GM12878 (cell line): ENCODE results near the gene TPGS1. TPM values are rescaled to one million over a fixed set of nuclear protein-coding genes. Genes with fewer than 3 reads are reported as not detected.

Source experiments
- ATAC-seq: fragments of 200-7000 bp; cut with Tn5 transposase; 3 replicates; pipeline ENCODE4 v1.9.1; 2020; ENCODE audit warnings: mild to moderate bottlenecking, moderate library complexity
- BruUV-seq: library from RNA; stranded (reverse); fragments of 400-500 nt; replicated peaks from 2 replicates; lab custom pipeline; 2021; lab: Mats Ljungman, UMichigan
- CTCF ChIA-PET: fragments of 300-600 bp; sonication (Branson Sonifier 250); formaldehyde crosslinking; extraction: SDS; loops from one replicate; lab custom pipeline; 2021; ENCODE audit warnings: inconsistent platforms; lab: Yijun Ruan, JAX
- POLR2A ChIA-PET: fragments of 350-600 bp; formaldehyde crosslinking; extraction: SDS; loops from one replicate; lab custom pipeline; 2021; ENCODE audit warnings: inconsistent platforms; lab: Charles Lee
- RAD21 ChIA-PET: fragments of 300-600 bp; sonication (Branson Sonifier 250); formaldehyde crosslinking; loops from one replicate; lab custom pipeline; 2023; ENCODE audit warnings: antibody characterized with exemption; ENCODE audit not compliant: unreplicated experiment; lab: Charles Lee
- SMC1A ChIA-PET: fragments of 300-600 bp; sonication (Branson Sonifier 250); formaldehyde crosslinking; loops from one replicate; lab custom pipeline; 2023; ENCODE audit not compliant: unreplicated experiment, uncharacterized antibody; lab: Charles Lee
- DNase-seq: peaks from one replicate; pipeline ENCODE4 v3.0.0-alpha.2; 2011; ENCODE audit warnings: low read depth, low spot score
- FAIRE-seq: peaks from 3 replicates; lab custom pipeline; 2011; peaks lifted over from hg19 to GRCh38; lab: Jason Lieb, UNC
- H2AFZ ChIP-seq: 2 replicates; pipeline ENCODE4 v1.6.0; 2011; ENCODE audit warnings: low read depth, low read length, control low read depth; ENCODE audit not compliant: control insufficient read depth
- H3K27ac ChIP-seq: 2 replicates; pipeline ENCODE4 v1.5.1; 2011; ENCODE audit warnings: control low read depth; ENCODE audit not compliant: control insufficient read depth, insufficient read depth
- H3K27me3 ChIP-seq, 2 experiments: replicated peaks in 1 of 2; 2 replicates each; pipeline versions ENCODE4 v1.6.0 to v1.6.1; 2011; ENCODE audit warnings: low read length in 1 of 2; ENCODE audit not compliant: control insufficient read depth in 2 of 2, insufficient read depth in 2 of 2
- H3K36me3 ChIP-seq, 2 experiments: 2 replicates each; pipeline ENCODE4 v1.5.1; 2011; ENCODE audit warnings: low read length in 1 of 2; ENCODE audit not compliant: control insufficient read depth in 2 of 2, insufficient read depth in 2 of 2
- H3K4me1 ChIP-seq: 2 replicates; pipeline ENCODE4 v1.6.1; 2011; ENCODE audit warnings: mild to moderate bottlenecking, low read length, moderate library complexity, mixed read lengths; ENCODE audit not compliant: control insufficient read depth, insufficient read depth
- H3K4me2 ChIP-seq: 2 replicates; pipeline ENCODE4 v1.6.0; 2011; ENCODE audit warnings: control low read depth; ENCODE audit not compliant: control insufficient read depth, insufficient read depth
- H3K4me3 ChIP-seq: fragments of 200-600 bp; sonication (generic); 2 replicates; pipeline ENCODE4 v1.5.1; 2016
- H3K79me2 ChIP-seq: 2 replicates; pipeline ENCODE4 v1.6.0; 2011; ENCODE audit warnings: low read length; ENCODE audit not compliant: control insufficient read depth, insufficient read depth
- H3K9ac ChIP-seq: 2 replicates; pipeline ENCODE4 v1.8.0; 2011; ENCODE audit warnings: low read length, control low read depth, mixed read lengths; ENCODE audit not compliant: control insufficient read depth, insufficient read depth
- H3K9me3 ChIP-seq: replicated peaks from 3 replicates; pipeline ENCODE4 v1.5.1; 2011; ENCODE audit warnings: mild to moderate bottlenecking, low read length; ENCODE audit not compliant: control insufficient read depth, insufficient read depth
- H4K20me1 ChIP-seq: 2 replicates; pipeline ENCODE4 v1.6.0; 2011; ENCODE audit not compliant: control insufficient read depth, insufficient read depth
- HDGF ChIP-seq: fragments of 450-650 bp; IDR thresholded peaks from 2 replicates; pipeline ENCODE4 v1.6.1; 2016; ENCODE audit warnings: antibody characterized with exemption
- KAT2A ChIP-seq: conservative IDR thresholded peaks from 2 replicates; pipeline ENCODE4 v1.6.1; 2011; ENCODE audit warnings: low read depth, low read length; ENCODE audit not compliant: control insufficient read depth
- MAX ChIP-seq: IDR thresholded peaks from 2 replicates; pipeline ENCODE4 v1.6.1; 2012; ENCODE audit warnings: low read depth, low read length, improper control_type of control experiment
- MXI1 ChIP-seq: fragments of 150-350 bp; IDR thresholded peaks from 2 replicates; pipeline ENCODE4 v1.6.1; 2011; ENCODE audit warnings: low read depth, mild to moderate bottlenecking, inconsistent platforms, low read length, improper control_type of control experiment
- NKRF ChIP-seq: fragments of 450-650 bp; conservative IDR thresholded peaks from 2 replicates; pipeline ENCODE4 v1.6.1; 2017; ENCODE audit warnings: mild to moderate bottlenecking, moderate library complexity
- NR2C1 ChIP-seq: fragments of 450-650 bp; IDR thresholded peaks from 2 replicates; pipeline ENCODE4 v1.6.1; 2017; ENCODE audit warnings: antibody characterized with exemption, mild to moderate bottlenecking, moderate library complexity
- PAX8 ChIP-seq: fragments of 450-650 bp; IDR thresholded peaks from 2 replicates; pipeline ENCODE4 v1.6.1; 2017; ENCODE audit warnings: mild to moderate bottlenecking, moderate library complexity
- RAD21 ChIP-seq: IDR thresholded peaks from 2 replicates; pipeline ENCODE4 v1.6.1; 2011; ENCODE audit warnings: mild to moderate bottlenecking, low read depth, low read length, moderate library complexity; ENCODE audit not compliant: insufficient read depth
- SIN3A ChIP-seq: IDR thresholded peaks from 2 replicates; pipeline ENCODE4 v1.6.1; 2012; ENCODE audit warnings: low read depth, low read length, improper control_type of control experiment
- SMC3 ChIP-seq: IDR thresholded peaks from 2 replicates; pipeline ENCODE4 v1.6.1; 2011; ENCODE audit warnings: low read length, improper control_type of control experiment, borderline replicate concordance
- TCF3 ChIP-seq: IDR thresholded peaks from 2 replicates; pipeline ENCODE4 v1.6.1; 2012; ENCODE audit warnings: low read depth, mild to moderate bottlenecking, low read length, borderline replicate concordance; ENCODE audit not compliant: insufficient read depth
- YY1 ChIP-seq: IDR thresholded peaks from 2 replicates; pipeline ENCODE4 v1.6.1; 2011; ENCODE audit warnings: low read depth, mild to moderate bottlenecking, low read length
- WGBS: methylation state at CpG from one replicate; pipeline ENCODE4 v1.1.6; 2016; ENCODE audit warnings: low lambda C conversion rate; ENCODE audit not compliant: insufficient replicate concordance, insufficient coverage; ENCODE audit errors: missing lambda C conversion rate; 5-methylcytosine and 5-hydroxymethylcytosine counted together
- in situ Hi-C: fragments of 300-500 bp; cut with MboI; formaldehyde crosslinking; loops from 9 replicates; pipeline ENCODE4 v1.14.3; 2018; ENCODE audit warnings: mixed read lengths
- intact Hi-C: fragments of 100-400 bp; cut with micrococcal nuclease; formaldehyde crosslinking; loops from one replicate; pipeline ENCODE4 v1.14.2; 2022; ENCODE audit not compliant: unreplicated experiment
- polyA plus RNA-seq, 11 experiments: library from polyadenylated mRNA; depleted of rRNA in 4 of 11; unstranded in 6 of 11; stranded (reverse) in 5 of 11; fragments of >200 nt; fragmentation: Nextera tagmentation in 4 of 11; fragmentation: Illumina TruSeq in 1 of 11; extraction: Ambion mirVana in 4 of 11; extraction: Trizol in 1 of 11; gene quantifications; 1 replicate in 1 of 11; 2 replicates in 10 of 11; pipeline versions ENCODE4 v1.2.1 to v1.2.3, GENCODE V29; 2011 to 2016; ENCODE audit warnings: inconsistent platforms in 2 of 11, missing spikeins in 2 of 11, low read depth in 1 of 11
- total RNA-seq, 4 experiments: library from RNA; depleted of rRNA in 3 of 4; stranded (reverse); fragments of >200 nt in 3 of 4; fragmentation: Illumina TruSeq in 1 of 4; extraction: Trizol in 1 of 4; gene quantifications; 2 replicates each; pipeline versions ENCODE4 v1.2.1 to v1.2.3, GENCODE V29; 2013 to 2021
- TF ChIP-seq, protein P1 (sequence below): fragments of 450-650 bp; IDR thresholded peaks from 2 replicates; pipeline ENCODE4 v1.6.1; 2017; ENCODE audit warnings: low read depth, mild to moderate bottlenecking, moderate library complexity
- TF ChIP-seq, protein P2 (sequence below), 3 experiments: IDR thresholded peaks in 2 of 3; conservative IDR thresholded peaks in 1 of 3; 2 replicates each; pipeline ENCODE4 v1.5.1; 2011; ENCODE audit warnings: low read depth in 3 of 3, low read length in 3 of 3, mild to moderate bottlenecking in 3 of 3, control low read depth in 2 of 3, moderate library complexity in 2 of 3, inconsistent platforms in 1 of 3, mixed read lengths in 1 of 3; ENCODE audit not compliant: control insufficient read depth in 2 of 3, insufficient read depth in 1 of 3; ENCODE audit errors: extremely low read depth in 1 of 3

TPGS1 gene
- total and polyA plus RNA-seq, 10 of the 15 experiments (the other 5 are each of a cell fraction or from before 2014, with no cell fraction given): 0.24 to 24.7 (median 7.7) TPM; not detected in 2

GRCh38 chr19:532561-533363 lies 25.5 kb downstream of the TPGS1 start:
- FAIRE-seq: peak; percentile 44
- Histone ChIP-seq H3K36me3 (peaks cover 0 to 5% of the 10 kb centered on the region in 2 experiments; a peak in 3 of 4 replicates), H3K4me3 (peak overlapping the region; percentile 97), H2AFZ (peak overlapping the region; percentile 59), H3K4me1 (peaks cover 8% of the 10 kb centered on the region), H3K4me2 (peak overlapping the region; percentile 77), H3K27ac (peak overlapping the region; percentile 47), H4K20me1 (no peaks in the 10 kb centered on the region), H3K79me2 (peaks cover 27% of the 10 kb centered on the region), H3K9ac (peak overlapping the region; percentile 88), H3K27me3 (no peaks in the 10 kb centered on the region), H3K9me3 (no peaks in the 10 kb centered on the region; the same call in 2 of the 3 replicates)
- in situ Hi-C loops: no loop called here
- RAD21 ChIA-PET: interaction anchor here (2.1 to 2.4 kb wide), 3 partner anchors 22 to 42 kb away, joined by 7 to 17 read pairs (median 10); no protein-coding TSS in a partner anchor
- peak; percentile 57 for ATAC-seq
- POLR2A ChIA-PET: interaction anchor here (0.5 to 2.9 kb wide), 6 partner anchors 22 to 912 kb away, joined by 3 to 13 read pairs (median 3); no protein-coding TSS in a partner anchor
- no TSS peak for BruUV-seq
- DNase-seq: no peak
- 2% methylated on average over 43 of the region's 47 CpGs for WGBS
- CTCF ChIA-PET: interaction anchor here (0.9 to 7.4 kb wide), 9 partner anchors 10 to 74 kb away, joined by 3 to 42 read pairs (median 4); partner anchors contain the start of gene TPGS1
- intact Hi-C loops: loop anchor here (5.0 kb wide), 1 partner anchor 40 kb away; the partner anchor contains the start of gene BSG
- SMC1A ChIA-PET: interaction anchor here (1.1 to 2.9 kb wide), 4 partner anchors 22 to 79 kb away, joined by 3 to 20 read pairs (median 8); no protein-coding TSS in a partner anchor
- TF ChIP-seq YY1 (peak; percentile 13; the same call in 1 of the 2 replicates), MXI1 (0 out of 2 replicates have a peak, but pooled peaks have one; percentile 7), KAT2A (no peak), NKRF (no peak; the same call in 1 of the 2 replicates), SMC3 (no peak), RAD21 (0 out of 2 replicates have a peak, but pooled peaks have one; percentile 14), TCF3 (0 out of 2 replicates have a peak, but pooled peaks have one; percentile 34), NR2C1 (0 out of 2 replicates have a peak, but pooled peaks have one; percentile 19), HDGF (no peak), PAX8 (no peak), SIN3A (no peak), MAX (0 out of 2 replicates have a peak, but pooled peaks have one; percentile 18)
- TF ChIP-seq, protein P1, sequence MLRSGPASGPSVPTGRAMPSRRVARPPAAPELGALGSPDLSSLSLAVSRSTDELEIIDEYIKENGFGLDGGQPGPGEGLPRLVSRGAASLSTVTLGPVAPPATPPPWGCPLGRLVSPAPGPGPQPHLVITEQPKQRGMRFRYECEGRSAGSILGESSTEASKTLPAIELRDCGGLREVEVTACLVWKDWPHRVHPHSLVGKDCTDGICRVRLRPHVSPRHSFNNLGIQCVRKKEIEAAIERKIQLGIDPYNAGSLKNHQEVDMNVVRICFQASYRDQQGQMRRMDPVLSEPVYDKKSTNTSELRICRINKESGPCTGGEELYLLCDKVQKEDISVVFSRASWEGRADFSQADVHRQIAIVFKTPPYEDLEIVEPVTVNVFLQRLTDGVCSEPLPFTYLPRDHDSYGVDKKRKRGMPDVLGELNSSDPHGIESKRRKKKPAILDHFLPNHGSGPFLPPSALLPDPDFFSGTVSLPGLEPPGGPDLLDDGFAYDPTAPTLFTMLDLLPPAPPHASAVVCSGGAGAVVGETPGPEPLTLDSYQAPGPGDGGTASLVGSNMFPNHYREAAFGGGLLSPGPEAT: 0 out of 2 replicates have a peak, but pooled peaks have one; percentile 20
- TF ChIP-seq, protein P2, sequence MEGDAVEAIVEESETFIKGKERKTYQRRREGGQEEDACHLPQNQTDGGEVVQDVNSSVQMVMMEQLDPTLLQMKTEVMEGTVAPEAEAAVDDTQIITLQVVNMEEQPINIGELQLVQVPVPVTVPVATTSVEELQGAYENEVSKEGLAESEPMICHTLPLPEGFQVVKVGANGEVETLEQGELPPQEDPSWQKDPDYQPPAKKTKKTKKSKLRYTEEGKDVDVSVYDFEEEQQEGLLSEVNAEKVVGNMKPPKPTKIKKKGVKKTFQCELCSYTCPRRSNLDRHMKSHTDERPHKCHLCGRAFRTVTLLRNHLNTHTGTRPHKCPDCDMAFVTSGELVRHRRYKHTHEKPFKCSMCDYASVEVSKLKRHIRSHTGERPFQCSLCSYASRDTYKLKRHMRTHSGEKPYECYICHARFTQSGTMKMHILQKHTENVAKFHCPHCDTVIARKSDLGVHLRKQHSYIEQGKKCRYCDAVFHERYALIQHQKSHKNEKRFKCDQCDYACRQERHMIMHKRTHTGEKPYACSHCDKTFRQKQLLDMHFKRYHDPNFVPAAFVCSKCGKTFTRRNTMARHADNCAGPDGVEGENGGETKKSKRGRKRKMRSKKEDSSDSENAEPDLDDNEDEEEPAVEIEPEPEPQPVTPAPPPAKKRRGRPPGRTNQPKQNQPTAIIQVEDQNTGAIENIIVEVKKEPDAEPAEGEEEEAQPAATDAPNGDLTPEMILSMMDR (IDR thresholded peaks at IDR 0.05 in 2 of 3, conservative IDR thresholded peaks at IDR 0.05 in 1 of 3; ENCODE audit: control insufficient read depth in 2 of 3, extremely low read depth in 1 of 3, insufficient read depth in 1 of 3, low read depth in 3 of 3, low read length in 3 of 3): peak; percentile 44 to 53 (median 50)
